A549 treated with AZD9567 at 1 μM for 4 hours (cell line): ENCODE data around the gene COG7. TPM values are rescaled to one million over a fixed set of nuclear protein-coding genes. Genes with fewer than 3 reads are reported as not detected.

Source experiments
- total RNA-seq: library from RNA; stranded (reverse); fragments of 200-300 nt; extraction: Qiagen RNA extraction; gene quantifications from 5 replicates; pipeline ENCODE4 v1.2.3, GENCODE V29; 2022; ENCODE audit not compliant: insufficient read depth

COG7 gene
- total RNA-seq = 10.2 to 16.0 TPM (median 15.5 TPM) in 5 replicates

DNA sequence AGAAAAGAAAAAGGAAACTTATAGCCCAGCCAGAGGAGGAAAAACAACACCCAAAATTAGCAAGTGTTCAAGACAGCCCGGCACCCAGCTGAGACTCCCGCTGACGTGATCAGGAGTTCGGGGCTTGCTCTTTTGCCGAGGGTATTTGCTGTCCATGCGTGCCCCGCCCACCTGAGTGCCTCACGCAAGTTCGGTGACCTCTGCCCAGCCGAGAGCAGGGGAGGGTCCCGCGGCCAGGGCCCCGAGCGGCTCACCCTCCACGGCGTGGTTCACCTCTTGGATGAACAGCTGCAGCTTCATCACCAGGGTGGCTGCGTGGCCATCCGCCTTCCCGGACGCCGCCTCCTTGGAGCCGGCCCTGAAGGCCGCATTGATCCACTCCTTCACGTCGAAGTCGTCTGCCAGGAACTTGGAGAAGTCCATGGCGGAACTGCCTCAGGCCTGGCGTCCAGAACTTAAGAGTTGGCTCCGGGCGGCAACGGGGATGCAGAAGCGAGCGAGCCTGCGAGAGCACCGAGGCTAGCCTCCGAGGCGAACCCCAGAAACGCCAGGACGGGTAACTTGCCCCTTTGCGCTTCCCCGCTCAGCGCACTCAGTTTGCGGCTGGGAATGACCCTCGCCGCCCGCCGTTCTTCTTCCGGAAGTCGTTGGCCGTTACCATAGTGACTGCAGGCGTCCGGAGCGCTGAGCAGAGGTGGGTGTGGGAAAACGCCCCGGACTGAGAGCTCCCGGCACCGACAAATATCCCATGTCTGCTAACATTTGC, at the start of gene COG7:
TSS of gene COG7 (minus strand) at position 618 of the 766 bp plus-strand sequence. CDS start at position 423, 195 bp downstream.

Other genes starting within 250 kb of the COG7 start
- 0.21 to 1.5 TPM (median 0.36 TPM) in 5 replicates for gene SCNN1B, start 150.9 kb downstream of the COG7 start, total RNA-seq
- 28.5 to 33.8 TPM (median 30.3 TPM) in 5 replicates for gene GGA2, start 57.3 kb upstream of the COG7 start, total RNA-seq
- gene EARS2, start 104.2 kb upstream of the COG7 start, total RNA-seq = 15.3 to 30.0 TPM (median 28.6 TPM) in 5 replicates
- gene UBFD1, start 104.5 kb upstream of the COG7 start, total RNA-seq = 43.8 to 54.0 TPM (median 47.9 TPM) in 5 replicates
- 157 to 196 TPM (median 190 TPM) in 5 replicates for gene NDUFAB1, start 143.1 kb upstream of the COG7 start, total RNA-seq
- 10.7 to 13.4 TPM (median 11.5 TPM) in 5 replicates for gene PALB2, start 188.1 kb upstream of the COG7 start, total RNA-seq
- 54.5 to 72.2 TPM (median 71.8 TPM) in 5 replicates for gene DCTN5, start 188.3 kb upstream of the COG7 start, total RNA-seq
- 143 to 160 TPM (median 152 TPM) in 5 replicates for gene PLK1, start 225.7 kb upstream of the COG7 start, total RNA-seq